Kidney glomerular epithelial cell (primary cell): ENCODE results near the gene PLOD1.
"Not testable (repeated sequence)": the region's sequence is repeated elsewhere in the genome, so short reads cannot be mapped to it uniquely, and the experiment has no call there.

Experiments used
- DNase-seq: peaks from one replicate; lab custom pipeline; 2025; lab: John Stamatoyannopoulos, UW

PLOD1 gene

DNA sequence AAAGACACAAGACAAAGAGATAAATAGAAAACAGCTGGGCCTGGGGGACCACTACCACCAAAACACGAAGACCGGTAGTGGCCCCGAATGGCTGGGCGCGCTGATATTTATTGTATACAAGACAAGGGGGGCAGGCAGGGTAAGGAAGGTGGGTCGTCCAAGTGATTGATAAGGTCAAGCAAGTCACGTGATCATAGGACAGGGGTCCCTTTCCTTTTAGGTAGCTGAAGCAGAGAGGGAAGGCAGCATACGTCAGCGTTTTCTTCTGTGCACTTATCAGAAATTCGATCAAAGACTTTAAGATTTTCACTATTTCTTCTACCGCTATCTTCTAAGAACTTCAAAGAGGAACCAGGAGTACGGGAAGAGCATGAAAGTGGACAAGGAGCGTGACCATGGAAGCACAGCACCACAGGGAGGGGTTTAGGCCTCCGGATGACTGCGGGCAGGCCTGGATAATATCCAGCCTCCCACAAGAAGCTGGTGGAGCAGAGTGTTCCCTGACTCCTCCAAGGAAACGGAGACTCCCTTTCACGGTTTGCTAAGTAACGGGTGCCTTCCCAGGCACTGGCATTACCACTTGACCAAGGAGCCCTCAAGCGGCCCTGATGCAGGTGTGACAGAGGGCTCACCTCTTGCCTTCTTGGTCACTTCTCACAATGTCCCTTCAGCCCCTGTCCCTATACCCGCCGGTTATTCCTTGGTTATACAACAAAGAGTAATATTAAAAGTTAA lies 21.9 kb upstream of the PLOD1 start:
- peak; percentile 31 for DNase-seq

DNA sequence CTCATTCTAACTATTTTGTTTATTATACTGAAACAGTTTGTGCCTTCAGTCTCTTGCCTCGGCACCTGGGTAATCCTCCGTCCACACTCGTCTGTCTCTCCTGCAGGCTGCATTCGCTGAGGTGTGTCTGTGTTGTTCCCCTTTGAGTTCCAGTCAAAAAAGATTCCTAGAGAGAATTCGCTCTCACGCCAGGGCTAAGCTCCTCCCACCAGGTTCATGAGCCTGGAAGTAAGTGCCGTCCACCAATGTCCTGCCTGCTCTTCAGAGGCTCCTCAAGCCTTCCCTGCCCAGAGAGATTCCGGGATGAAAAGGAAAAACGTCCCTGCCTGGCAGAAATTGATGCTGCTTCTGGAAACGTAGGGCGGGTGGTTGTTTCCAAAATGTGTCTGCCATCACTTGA lies 21.2 kb upstream of the PLOD1 start:
- DNase-seq: peak; percentile 41

DNA sequence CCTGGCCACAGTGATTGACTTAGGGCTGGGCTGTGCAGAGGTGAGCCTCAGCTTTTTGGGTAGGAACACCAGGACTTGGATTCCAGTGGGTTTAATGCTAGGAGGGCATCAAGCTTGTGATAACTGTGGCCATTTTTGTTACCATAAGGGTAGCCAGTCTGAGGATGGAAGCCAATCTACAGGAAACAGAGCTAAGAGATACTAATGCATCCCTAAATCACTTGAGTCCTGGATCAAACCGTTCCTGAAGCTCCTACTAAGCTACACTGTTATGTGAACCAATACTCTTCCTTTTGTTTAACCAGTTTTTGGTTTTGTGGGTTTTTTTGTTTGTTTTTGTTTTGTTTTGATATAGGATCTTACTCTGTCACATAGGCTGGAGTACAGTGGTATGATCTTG lies 20.5 kb upstream of the PLOD1 start:
- no peak for DNase-seq

DNA sequence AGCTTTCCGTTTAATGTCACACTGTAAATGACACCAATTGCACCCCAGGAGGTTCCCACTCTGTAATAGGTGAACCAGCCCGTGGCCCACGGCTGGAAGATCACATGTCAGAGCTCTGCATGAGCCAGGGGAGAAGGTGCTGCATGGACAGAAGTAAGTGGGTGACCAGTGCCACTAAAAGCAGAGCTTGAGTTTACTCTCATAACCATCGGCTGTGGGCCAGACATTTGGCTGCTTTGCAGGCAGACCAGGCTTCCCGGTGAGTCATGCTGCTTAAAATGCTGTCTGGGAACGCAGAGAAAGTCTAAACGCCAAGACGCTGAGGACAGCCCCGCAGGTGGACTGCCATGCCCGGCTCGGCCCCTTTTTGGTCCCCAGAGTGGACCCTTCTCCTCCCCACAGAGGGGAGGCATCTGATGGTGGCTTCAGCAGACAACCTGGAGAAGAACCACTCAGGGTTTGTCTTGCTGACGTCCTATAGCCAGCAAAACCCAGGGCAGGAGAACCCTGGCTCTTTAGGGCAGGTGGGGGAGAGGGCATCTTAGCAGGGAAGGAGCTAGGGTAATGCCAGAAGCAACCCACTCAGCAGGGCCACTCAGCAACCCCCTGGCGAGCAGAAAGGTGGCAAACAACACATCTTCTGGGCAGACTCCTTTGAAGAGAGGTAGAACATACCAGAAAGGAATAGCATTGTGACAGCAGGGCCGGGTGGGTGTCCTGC lies 15.6 kb upstream of the PLOD1 start:
- DNase-seq: no peak

DNA sequence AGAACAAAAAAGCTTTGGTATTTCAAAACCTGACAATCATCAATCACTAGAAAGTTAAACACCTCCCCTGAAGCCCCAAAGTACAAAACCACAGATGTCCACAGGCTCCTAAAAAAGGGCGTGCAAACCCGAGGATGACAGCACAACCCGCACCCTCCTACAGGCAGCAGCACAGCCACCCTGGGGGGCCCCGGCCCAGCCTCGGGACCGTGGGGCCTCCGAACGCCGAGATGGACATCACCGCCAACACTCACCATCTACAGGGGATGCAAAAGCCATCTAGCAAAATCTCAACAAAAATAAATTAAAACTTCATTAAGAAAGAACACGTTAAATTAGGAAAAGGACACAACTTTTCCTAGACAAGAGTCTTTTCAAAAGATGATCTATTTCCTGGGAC lies 14.9 kb upstream of the PLOD1 start:
- no peak for DNase-seq

DNA sequence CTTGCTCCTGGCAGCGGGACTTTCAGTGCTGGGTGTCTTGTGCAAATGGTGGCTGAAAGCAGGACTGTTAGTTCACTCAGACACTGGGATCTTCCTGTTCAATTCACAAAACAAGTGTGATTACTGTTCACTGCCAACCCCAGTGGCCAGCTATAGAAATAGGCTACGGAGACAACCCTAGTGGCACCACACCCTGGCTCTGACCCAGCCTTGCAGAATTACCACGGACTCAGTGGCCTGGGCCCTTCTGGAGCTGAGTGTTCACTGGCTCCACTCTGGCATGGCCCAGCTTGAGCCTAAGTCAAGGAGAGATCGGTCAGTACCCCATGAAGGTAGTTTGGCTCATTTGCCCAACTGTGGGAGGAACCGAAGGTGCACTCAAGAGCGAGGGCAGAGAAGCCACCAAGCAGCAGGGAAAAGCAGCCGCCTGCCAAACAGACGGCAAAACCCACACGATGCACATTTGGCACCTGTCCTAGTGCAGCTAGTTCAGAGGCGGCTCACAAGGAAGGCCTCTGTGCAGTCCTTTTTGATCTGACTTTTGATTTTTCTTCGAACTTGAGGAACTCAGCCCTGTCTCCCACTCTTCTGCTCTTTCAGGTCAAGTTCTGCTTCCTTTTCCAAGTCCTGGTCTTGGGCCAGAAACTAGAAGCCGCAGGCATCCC lies 14.1 kb upstream of the PLOD1 start:
- DNase-seq: no peak

DNA sequence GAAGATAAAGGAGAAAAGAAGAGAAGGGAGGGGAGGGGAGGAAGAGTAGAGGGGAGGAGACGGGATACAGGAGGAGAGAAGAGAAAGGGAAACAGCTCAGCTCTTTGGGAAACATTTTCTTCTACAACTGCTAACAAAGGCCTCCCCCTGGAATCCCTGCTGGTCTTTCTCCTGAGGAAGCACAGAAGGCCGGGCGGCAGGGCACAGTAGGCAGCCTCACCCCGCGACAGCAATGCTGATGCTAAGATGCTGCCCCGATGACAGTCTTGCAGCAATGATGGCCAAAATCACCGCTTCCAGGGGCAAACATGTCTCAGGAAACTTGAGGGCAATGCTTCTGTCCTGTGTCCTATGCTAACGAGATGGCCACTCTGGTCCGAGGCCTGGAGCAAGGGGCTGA lies 13.5 kb upstream of the PLOD1 start:
- no peak for DNase-seq

DNA sequence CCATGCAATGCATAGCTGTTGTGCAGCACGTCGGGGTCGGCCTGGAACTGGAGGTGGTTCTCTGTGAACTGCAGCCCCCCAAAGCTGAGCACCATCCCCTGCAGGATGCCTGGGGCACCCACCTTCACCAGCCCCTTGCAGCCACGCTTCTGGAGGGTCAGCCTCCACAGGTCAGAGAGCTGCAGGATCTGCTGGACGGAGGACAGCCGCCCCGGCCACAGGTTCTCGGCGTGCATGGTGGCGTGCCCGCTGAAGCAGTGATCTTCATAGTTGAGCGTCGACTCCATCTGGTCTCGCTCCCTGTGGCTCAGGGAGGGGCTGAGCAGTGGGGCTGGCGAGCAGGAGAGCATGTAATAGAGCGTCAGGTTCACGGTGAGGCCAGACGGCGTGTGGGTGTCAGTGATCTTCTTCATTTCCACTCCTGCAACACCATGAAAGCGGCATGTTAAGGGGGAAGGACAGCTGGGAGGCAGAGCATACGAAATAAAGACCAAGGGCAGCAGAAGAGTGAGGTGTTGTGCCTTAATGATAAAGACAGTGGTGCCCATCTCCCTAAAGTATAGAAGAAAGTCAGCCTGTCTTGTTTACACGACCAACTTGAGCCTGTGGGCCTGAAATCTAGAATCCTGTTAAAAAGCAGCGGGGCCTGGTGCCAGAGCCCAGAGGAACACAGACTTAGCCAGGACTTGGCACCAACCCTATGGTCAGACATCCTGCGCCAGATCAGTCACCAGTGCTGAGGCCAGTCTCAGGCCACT lies 11.3 kb upstream of the PLOD1 start:
- no peak for DNase-seq

DNA sequence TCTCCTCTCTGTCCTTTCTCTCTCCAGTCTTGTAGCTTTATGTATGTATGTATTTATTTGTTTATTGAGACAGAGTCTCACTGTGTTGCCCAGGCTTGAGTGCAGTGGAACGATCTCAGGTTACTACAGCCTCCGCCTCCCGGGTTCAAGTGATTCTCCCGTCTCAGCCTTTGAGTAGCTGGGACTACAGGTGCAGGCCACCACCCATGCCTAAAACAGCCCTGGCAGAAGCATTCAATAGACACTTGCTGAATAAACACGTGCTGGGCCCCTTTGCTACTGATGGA lies 10.7 kb upstream of the PLOD1 start:
- no peak for DNase-seq

DNA sequence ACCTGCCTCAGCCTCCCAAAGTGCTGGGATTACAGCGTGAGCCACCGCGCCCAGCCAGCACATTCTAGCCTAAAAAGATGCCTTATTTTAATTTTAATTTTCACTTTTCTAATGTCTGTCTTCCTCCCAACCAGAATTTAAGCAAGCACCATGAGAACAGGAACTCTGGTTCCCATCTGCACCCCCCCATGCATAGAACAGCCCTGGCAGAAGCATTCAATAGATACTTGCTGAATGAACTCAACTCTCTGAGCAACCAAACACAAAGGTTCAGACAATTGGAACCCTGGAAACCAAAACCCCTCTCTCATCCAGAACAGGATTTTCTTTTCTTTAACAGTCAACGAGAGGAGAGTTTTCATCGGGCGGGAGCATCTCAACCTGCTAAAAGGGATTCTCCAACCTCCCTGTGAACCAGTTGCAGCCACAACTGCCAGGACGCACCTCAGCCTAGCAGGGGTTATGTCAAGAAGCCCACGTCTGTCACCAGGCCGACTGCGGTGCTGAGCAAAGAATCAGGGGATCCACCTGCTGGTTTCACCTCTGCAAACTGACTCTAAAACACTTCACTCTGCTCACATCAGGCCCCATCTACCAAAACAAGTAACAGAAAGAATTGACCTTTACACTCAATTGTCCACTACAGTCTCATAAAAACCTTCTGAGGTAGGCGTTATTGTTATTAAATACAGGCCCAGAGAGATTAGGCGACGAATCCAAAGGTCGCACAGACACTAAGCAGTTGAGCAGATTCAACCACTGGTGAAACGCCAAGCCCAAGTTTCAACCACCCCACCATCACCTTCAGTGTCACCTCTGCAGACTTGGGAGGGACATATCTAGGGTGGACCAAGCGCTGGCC lies 10.0 kb upstream of the PLOD1 start:
- DNase-seq: no peak

DNA sequence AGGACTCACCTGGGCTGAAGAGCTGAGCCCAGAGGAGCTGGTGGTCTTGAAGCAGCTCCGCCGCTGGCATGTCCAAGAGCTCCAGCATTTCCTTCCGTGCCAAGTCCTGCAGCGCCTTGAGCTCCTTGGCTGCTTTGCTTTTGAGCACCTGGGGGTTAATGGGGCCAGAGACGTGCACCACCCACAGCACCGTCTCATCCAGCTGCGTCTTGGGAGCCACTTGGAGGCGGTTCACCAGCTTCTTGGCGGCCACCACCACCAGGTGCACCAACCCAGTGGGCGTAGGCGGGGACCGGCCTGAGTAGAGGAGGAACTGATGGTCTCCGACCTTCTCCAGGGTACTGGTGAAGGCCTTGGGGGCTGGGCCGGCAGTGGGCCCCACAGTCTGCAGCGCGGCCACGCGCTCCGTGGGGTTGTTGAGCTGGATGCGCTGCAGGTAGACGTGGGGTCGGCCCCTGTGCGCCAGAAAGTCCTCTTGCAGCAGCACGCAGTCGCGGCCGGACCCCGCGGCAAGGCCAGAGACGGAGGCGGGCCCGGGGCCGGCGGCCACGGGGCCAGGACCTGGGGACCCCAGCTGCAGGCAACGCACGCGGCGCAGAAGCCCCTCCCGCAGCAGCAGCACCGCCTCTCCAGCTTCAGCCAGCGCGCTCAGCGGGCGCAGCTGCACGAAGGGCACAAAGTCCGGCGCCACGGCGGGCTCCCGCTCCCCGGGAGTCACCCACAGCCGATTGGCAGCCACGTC lies 9.2 kb upstream of the PLOD1 start:
- DNase-seq: not testable (repeated sequence)

DNA sequence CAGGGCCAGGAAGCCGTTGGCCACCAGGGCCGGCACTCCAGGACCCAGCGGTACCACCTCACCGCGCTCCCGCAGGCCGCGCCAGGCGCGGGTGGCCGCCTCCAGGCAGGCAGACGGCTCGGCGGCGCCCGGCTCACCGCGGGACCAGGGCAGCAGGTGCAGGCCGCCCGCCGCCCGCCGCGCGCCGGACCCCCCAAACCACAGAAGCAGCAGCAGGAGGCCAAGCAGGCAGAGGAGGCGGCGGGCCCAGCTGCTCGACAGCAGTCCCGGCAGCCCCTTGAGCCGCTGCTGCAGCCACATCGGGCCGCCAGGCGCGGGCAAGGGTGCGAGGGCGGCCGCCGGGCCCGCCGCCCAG lies 8.6 kb upstream of the PLOD1 start:
- no peak for DNase-seq

DNA sequence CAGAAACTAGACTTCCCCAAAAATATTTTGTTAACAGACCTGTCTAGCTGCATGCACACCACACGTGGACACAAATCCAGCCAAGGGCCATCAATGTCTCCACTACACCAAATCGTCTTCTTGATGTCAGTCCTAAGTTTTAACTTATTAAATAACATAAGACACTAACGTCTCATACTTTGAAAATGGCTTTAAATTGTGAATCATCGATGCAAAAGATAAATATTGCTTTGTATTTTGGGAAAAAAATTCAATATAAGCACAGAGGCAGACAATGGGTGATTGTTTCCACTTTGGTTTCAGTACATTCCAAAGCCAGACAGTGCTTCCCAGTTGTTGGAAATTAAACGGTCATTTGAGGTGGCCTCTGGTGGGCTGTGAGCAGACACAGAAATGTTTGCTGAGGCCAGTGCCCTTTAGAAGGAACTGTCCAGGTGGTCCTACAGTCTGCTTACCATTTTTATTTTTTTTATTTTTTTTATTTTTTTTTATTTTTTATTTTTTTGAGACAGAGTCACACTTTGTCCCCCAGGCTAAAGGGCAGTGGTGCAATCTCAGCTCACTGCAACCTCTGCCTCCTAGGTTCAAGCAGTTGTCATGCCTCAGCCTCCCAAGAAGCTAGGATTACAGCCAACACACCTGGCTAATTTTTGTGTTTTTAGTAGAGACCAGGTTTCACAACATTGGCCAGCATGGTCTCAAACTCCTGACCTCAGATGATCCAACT lies 6.5 kb upstream of the PLOD1 start:
- no peak for DNase-seq

DNA sequence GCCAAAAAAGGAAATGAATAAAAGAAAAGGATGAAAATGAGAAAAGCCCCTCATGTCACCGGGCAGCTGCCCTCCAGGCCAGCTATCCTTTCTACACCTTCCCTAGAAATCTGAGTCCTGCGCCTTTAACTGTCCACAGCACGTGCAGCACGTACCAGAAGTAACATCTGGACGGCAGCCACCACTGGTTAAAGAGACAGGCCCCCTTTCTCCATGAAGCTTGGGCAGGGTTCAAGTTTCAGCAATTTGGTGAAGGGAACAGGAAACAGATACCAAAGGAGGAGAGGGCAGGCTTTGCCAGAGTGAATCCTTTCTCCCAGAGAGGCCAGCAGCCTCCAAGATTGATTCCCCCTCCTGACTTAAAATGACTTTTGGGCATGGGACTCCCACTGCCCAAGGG lies 4.7 kb upstream of the PLOD1 start:
- DNase-seq: no peak

DNA sequence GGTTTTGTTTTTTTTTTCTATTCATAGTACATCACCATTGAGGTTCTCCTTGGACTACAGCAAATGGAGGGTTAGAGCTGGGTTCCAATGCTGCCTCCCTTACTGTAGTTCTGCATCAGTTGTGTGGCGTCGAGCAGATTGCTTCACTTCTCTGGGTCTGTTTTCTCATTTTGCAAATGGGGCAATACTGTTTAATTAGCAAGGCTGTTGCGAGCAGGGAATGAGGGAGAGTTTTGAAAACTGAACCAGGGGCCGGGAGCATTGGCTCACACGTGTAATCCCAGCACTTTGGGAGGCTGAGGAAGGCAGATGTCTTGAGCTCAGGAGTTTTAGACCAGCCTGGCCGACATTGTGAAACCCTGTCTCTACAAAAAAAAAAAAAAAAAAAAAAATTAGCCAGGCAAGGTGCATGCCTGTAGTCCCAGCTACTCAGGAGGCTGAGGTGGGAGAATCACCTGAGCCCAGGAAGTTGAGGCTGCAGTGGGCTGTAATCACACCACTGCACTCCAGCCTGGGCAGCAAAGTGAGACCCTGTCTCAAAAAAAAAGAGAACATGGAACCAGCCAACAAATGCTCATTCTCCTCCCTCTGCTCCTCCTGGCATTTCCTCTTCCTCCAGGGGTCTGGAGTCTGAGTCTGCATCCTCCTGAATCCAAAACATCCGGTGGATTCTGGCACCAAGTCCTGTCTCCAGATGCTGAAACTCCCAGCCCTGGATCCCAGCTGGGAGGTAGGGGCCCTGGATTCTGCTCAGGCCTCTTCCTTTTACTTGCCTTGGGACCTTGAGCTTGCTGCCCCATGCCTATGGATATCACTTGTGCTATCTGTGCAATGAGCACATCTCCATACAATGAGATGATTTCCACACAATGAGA lies 3.7 kb upstream of the PLOD1 start:
- DNase-seq: no peak

DNA sequence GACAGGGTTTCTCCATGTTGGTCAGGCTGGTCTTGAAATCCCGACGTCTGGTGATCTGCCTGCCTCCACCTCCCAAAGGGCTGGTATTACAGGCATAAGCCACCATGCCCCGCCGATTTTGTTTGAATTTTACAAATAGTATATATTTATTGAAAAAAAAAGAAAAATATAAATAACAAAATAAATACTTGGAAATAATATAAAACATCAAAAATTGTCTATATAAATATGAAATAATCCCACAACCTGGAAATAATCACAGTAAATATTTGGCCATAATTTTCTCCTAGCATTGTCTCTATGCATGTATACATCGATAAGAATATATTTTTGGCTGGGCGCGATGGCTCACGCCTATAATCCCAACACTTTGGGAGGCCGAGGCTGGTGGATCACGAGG lies 2.7 kb upstream of the PLOD1 start:
- DNase-seq: no peak

DNA sequence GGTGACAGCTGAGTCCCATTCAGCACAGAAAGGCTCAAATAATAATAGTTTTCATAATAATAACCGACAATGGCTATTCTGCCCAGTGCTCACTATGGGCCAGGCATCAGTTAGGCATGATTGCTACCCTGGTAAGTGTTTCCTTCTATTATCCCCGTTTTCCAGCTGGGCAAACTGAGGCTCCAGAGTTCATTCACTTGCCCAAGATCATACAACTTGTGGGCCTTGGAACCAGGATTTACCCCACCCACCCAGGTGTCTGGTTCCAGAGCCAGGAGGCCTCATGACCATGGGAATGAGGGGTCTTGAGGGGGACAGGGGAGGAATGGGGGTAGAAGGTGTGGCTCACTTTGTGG lies 518 bp downstream of the PLOD1 start:
- no peak for DNase-seq

DNA sequence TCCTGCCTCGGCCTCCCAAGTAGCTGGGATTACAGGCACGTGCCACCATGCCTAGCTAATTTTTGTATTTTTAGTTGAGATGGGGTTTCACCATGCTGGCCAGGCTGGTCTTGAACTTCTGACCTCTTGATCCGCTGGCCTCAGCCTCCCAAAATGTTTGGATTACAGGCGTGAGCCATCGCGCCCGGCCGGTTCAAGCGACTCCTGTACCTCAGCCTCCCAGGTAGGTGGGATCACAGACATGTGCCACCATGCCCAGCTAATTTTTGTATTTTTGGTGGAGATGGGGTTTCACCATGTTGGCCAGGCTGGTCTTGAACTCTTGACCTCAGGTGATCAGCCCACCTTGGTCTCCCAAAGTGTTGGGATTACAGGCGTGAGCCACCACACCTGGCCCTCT lies 1.2 kb downstream of the PLOD1 start:
- DNase-seq: not testable (repeated sequence)

DNA sequence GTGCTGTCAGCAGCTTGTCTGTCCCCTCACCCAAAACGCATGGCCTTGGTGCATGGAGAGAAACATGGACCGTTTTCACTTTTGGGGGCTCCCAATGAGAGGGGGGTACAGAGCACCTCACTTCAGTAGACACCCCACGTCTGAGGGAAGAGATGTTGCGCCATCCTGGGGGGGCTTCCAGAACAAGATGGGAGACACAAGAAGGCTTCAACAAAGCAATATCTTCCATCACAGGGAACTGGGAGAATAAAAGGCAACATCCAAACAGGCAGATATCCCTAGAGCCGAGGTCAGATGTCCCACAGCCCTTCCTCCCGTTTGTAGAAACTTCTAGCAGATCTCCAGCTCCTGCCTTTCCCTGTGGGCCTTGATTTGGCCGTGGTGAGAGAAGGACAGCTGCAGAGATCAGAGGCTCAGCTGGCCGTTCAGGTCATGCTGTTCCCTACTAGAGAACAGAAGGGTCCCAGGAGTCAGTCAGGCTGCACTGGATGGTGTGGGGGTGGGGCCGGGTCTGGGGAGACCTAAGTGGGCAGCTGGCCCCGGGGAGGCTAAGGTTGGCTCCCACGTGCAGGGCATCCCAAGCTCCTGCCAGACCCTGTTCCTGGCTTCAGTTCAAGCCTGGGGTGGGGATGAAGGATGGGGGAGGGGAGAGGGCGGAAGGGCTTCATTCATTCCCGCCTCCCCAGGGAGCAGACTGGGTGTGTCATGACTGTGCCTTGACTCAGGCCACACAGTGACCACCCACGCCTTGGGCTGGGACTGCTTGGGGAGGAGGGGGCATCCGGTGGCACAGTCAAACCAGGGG lies 4.4 kb downstream of the PLOD1 start:
- DNase-seq: no peak
